ENCODE measurements around the gene ADAM33.

DNA sequence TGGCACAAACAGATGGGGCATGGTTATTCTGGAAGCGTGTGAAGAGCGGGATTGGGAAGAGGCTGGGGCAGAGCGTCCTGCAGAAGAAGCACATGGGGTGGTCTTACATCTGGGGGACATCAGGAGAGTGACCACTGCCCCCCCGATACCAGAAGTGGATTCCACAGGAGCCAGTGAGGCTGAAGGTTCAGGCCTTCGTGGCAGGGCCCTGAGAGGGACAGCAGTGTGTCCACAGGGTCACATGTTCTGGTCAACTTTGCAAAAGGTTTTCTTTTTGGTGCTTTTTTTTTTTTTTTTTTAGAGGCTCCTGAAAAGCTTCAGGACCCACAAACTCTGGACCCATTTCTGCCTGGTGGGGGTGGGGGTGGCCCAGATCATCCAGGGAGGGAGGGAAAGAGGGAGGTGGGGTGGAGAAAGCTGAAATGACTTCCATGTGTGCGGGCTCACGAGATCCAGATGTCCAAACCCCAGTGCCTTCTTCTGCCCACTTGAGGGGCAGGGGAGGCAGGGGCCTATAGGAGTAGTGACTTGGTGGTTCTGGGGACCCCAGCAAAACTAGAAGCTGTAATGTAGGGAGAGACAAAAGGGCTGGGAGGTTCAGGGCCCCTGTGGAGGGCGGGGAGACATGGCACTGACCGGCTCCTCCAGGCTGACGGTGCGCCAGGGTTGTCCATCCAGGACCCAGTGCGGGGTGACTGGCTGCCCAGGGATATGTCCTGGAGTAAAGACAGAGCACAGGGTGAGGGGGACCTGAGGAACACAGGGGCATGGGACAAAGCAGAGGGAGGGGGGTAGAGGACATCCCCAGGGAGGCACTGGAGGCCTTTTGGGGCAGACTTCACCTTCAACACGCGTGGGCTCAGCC is 2.7 kb downstream of the ADAM33 start:
- no peak for TF ChIP-seq EZH2phosphoT487 (IDR thresholded peaks at IDR 0.05)
- TF ChIP-seq, protein P1, sequence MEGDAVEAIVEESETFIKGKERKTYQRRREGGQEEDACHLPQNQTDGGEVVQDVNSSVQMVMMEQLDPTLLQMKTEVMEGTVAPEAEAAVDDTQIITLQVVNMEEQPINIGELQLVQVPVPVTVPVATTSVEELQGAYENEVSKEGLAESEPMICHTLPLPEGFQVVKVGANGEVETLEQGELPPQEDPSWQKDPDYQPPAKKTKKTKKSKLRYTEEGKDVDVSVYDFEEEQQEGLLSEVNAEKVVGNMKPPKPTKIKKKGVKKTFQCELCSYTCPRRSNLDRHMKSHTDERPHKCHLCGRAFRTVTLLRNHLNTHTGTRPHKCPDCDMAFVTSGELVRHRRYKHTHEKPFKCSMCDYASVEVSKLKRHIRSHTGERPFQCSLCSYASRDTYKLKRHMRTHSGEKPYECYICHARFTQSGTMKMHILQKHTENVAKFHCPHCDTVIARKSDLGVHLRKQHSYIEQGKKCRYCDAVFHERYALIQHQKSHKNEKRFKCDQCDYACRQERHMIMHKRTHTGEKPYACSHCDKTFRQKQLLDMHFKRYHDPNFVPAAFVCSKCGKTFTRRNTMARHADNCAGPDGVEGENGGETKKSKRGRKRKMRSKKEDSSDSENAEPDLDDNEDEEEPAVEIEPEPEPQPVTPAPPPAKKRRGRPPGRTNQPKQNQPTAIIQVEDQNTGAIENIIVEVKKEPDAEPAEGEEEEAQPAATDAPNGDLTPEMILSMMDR (IDR thresholded peaks at IDR 0.05): no peak
- TF ChIP-seq EZH2 (IDR thresholded peaks at IDR 0.05): no peak
